Stimulated activated CD8-positive, alpha-beta memory T cell treated with anti-CD3 and anti-CD28 coated beads, Interleukin-12 subunit alpha, Interleukin-12 subunit beta, amount 100 ng/mL, for 24 hours (primary cell): ENCODE data around the gene FLYWCH1.

Source experiments
- DNase-seq: peaks from one replicate; pipeline ENCODE4 v3.0.0-alpha.2; 2020; ENCODE audit errors: extremely low read depth

FLYWCH1 gene

DNA sequence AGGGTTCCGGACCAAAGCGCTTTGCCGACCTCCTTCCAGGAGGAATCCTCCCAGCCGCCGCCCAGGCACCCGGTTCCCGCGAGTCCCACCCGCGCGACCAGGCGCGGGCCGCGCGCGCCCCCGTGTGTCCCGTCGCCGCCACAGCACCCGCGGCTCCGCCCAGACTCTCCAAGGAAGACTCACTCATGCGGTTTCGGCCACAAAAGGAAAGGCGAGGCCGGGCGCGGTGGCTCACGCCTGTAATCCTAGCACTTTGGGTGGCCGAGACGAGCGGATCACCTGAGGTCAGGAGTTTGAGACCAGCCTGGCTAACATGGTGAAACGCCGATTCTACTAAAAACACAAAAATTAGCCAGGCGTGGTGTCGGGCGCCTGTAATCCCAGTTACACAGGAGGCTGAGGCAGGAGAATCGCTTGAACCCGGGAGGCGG, 72.0 kb downstream of the FLYWCH1 start:
- no peak for DNase-seq

DNA sequence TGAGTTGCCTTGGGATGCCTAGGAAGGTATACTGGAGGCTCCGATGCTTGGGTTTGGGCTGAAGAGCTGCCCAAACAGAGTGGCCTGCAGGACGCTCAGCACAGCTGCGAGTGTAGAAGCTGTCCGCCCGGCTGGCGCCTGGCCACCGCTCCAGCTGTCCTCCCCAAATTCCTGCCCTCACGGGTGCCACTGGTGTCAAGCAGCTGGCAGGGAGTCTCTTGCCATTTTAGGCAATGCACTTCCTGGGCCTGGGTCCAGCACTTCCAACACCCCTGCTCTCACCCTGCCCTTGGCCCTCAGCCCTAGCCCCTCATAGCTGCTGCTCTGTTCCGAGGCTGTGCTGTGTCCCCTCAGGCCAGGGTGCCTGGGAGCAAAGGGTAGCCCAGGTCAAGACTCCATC, 73.7 kb downstream of the FLYWCH1 start:
- no peak for DNase-seq

- DNase-seq = no peak
Observed at GRCh38 chr16:2985893-2986355, 74.2 kb downstream of the FLYWCH1 start.

DNA sequence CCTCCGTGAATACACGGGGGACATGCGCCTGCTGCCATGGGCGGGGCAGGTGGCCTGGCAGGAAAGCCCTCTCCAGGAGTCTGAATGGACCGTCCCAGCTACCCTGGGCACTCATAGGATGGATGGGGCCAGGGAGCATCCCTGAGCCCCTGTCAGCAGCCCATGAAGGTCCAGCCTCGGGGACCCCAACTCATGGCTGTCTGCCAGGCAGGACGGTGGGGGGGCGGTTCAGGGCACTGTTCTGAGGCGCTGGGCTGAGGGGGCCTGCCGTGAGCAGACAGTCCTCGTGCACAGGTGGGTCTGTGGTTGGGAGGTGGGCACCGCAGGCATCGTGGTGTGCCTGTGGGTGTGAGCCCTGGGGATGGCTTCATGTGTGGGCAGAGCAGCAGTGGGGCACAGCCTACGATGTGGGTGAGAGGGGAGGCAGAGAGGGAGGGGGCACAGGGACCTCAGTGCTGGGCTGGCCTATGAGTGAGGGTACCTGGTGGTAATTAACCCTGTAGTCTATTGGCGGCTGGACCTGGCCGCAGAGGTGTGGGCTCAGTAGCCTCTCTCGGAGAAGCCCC, 75.0 kb downstream of the FLYWCH1 start:
- no peak for DNase-seq

DNA sequence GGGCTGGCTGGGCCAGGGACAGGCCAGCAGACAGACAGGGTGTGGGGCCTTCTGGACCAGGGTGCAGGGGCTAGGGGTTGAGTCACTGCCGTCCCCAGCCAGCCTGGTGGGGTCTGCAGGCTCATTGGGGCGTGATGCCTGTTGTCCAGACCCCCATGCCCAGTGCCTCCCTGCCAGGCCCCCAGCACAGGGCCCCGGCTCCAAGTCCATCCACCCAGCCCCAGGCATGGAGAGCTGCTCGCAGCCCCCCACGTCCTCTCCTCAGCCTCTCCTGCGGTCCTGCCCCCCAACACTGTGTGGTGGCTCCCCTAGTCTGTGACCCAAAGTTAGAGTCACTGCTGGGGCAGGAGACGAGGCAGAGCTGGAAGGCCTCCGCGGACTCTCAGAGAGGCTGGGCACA, 75.6 kb downstream of the FLYWCH1 start:
- DNase-seq = no peak

- no peak for DNase-seq
Observed at GRCh38 chr16:2987833-2988232, 76.1 kb downstream of the FLYWCH1 start.

DNA sequence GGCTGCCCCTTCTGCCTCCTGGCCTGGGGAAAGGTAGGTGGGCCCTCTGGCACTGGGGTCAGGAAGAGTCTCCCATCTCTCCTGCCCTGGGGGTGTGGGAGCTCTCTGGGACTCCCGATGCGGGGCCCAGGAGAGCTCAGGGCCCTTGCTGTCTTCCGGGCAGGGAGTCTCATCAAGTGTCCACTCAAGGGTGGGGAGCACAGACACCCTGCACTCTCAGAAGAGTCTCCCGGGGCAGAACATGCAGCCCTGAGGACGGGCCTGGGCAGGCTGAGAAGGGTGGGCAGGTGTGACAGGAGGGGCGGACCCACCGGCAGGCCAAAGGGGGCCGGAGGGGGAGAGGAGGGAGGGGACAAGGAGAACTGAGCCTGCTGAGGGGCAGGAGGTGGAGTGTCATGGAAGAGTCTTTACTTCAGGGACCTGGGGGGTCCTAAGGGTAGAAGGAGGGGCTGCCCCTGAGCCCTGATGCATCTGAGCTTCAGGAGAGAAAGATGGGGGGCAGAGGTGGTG, 76.9 kb downstream of the FLYWCH1 start:
- no peak for DNase-seq

- DNase-seq = no peak
Observed at GRCh38 chr16:2990891-2991290, 79.2 kb downstream of the FLYWCH1 start.

GRCh38 chr16:2991566-2992261, 80.0 kb downstream of the FLYWCH1 start:
- no peak for DNase-seq

- no peak for DNase-seq
Observed at GRCh38 chr16:2992383-2993081, 80.8 kb downstream of the FLYWCH1 start.

- DNase-seq = no peak
Observed at GRCh38 chr16:2996298-2996697, 84.6 kb downstream of the FLYWCH1 start.

DNA sequence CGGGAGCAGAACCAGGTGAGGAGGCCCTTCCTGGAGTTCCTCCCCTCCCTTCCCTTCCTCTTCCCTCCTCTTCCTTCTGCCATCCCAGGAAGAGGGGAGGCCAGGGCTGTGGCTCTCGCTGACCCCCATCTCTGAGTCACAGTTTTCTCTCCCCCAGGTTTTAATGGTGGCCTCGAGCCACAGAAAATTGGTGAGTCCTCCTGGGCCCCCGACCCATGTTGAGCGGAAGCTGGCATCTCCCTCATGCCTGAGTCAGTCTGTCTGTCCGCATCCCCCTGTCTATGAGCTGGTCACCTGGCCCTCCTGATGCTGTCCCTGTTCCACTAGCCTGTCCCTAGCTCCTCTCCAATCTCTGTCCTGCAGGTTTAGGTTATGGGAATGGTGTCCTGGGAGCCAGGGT, 88.2 kb downstream of the FLYWCH1 start:
- DNase-seq = no peak

- DNase-seq = no peak
Observed at GRCh38 chr16:3000540-3000939, 88.8 kb downstream of the FLYWCH1 start.
